Measurements from ENCODE around the gene CLTA. TPM values are rescaled to one million over a fixed set of nuclear protein-coding genes. Genes with fewer than 3 reads are reported as not detected.

CLTA gene
- total RNA-seq, 1 experiment from 2014 or later: 760 TPM

- in situ Hi-C loops (cut with HindIII; ENCODE audit: low pct_unique_long_range_greater_than_20kb, low sequenced_read_pairs) (no loop called here), intact Hi-C loops (cut with micrococcal nuclease; ENCODE audit: unreplicated experiment) (no loop called here)
- ChIA-PET POLR2A (no interaction called here), CTCF (no interaction called here)
- BruUV-seq (replicated peaks): no TSS peak
- ATAC-seq (no peak), DNase-seq (ENCODE audit: low read depth, low spot score) (no peak)
- H3K4me1 ChIP-seq (ENCODE audit: control insufficient read depth, insufficient read depth, low read length): peaks cover 30% of the 10 kb centered on the region
- H3K27ac ChIP-seq (ENCODE audit: low read length): no peak overlapping the region
- H3K4me3 ChIP-seq (ENCODE audit: low read depth in 2 of 2, low read length in 2 of 2): 0 out of 4 replicates have a peak overlapping the region, but pooled peaks of 1 of the 2 experiments have one; percentile 9
- TF ChIP-seq SIN3A (IDR thresholded peaks at IDR 0.05; ENCODE audit: borderline replicate concordance, insufficient read depth, low read depth, low read length) (no peak), POLR2AphosphoS5 (IDR thresholded peaks at IDR 0.05; ENCODE audit: low read depth, low read length) (no peak), TCF7L2 (IDR thresholded peaks at IDR 0.05; ENCODE audit: low read depth, low read length) (no peak)
- TF ChIP-seq, protein P1, sequence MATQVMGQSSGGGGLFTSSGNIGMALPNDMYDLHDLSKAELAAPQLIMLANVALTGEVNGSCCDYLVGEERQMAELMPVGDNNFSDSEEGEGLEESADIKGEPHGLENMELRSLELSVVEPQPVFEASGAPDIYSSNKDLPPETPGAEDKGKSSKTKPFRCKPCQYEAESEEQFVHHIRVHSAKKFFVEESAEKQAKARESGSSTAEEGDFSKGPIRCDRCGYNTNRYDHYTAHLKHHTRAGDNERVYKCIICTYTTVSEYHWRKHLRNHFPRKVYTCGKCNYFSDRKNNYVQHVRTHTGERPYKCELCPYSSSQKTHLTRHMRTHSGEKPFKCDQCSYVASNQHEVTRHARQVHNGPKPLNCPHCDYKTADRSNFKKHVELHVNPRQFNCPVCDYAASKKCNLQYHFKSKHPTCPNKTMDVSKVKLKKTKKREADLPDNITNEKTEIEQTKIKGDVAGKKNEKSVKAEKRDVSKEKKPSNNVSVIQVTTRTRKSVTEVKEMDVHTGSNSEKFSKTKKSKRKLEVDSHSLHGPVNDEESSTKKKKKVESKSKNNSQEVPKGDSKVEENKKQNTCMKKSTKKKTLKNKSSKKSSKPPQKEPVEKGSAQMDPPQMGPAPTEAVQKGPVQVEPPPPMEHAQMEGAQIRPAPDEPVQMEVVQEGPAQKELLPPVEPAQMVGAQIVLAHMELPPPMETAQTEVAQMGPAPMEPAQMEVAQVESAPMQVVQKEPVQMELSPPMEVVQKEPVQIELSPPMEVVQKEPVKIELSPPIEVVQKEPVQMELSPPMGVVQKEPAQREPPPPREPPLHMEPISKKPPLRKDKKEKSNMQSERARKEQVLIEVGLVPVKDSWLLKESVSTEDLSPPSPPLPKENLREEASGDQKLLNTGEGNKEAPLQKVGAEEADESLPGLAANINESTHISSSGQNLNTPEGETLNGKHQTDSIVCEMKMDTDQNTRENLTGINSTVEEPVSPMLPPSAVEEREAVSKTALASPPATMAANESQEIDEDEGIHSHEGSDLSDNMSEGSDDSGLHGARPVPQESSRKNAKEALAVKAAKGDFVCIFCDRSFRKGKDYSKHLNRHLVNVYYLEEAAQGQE (IDR thresholded peaks at IDR 0.05; ENCODE audit: insufficient read depth in 1 of 2, low read depth in 2 of 2, low read length in 1 of 2): no peak
- TF ChIP-seq, protein P2, sequence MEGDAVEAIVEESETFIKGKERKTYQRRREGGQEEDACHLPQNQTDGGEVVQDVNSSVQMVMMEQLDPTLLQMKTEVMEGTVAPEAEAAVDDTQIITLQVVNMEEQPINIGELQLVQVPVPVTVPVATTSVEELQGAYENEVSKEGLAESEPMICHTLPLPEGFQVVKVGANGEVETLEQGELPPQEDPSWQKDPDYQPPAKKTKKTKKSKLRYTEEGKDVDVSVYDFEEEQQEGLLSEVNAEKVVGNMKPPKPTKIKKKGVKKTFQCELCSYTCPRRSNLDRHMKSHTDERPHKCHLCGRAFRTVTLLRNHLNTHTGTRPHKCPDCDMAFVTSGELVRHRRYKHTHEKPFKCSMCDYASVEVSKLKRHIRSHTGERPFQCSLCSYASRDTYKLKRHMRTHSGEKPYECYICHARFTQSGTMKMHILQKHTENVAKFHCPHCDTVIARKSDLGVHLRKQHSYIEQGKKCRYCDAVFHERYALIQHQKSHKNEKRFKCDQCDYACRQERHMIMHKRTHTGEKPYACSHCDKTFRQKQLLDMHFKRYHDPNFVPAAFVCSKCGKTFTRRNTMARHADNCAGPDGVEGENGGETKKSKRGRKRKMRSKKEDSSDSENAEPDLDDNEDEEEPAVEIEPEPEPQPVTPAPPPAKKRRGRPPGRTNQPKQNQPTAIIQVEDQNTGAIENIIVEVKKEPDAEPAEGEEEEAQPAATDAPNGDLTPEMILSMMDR (IDR thresholded peaks at IDR 0.05): no peak
- H3K27me3 ChIP-seq (ENCODE audit: control insufficient read depth, insufficient read depth, low read length): no peaks in the 10 kb centered on the region
- H3K9me3 ChIP-seq (ENCODE audit: control insufficient read depth, insufficient read depth, low read depth, low read length): no peaks in the 10 kb centered on the region
- H3K36me3 ChIP-seq (ENCODE audit: control insufficient read depth, insufficient read depth, low read length): peaks cover 23% of the 10 kb centered on the region
Measured at GRCh38 chr9:36194326-36195000, 3.7 kb downstream of the CLTA start.

DNA sequence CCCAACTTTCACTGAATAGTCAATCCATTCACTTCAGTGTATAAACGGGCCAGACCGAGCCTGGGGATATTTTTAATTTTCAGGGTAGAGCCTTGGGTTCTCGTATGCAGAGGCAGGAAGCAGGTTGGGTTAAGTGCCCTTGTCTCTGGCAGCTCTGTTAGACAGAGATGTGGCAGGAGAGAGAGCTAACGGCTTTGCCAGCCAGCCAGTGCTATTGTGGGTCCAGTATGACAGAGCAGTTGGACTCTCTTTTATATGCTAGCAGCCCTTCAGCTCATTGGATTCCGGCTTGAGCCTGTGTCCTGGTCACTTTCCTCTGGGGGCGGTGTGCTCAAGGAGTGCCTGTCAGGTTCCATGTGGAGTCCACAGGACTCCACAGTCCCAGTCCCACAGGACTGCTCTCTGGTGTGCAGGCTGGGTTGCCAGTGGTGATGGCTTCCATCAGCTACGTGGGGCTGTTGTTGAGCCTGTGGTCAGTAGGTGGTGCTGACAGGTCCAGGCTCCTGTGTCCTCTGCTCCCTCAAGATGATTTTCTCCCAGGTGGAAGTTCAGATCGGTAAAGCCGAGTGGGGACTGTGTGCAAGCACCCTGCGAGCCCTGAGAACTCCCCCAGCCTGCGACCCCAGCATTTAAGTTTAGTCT, 14.3 kb downstream of the CLTA start:
- intact Hi-C loops (cut with micrococcal nuclease; ENCODE audit: unreplicated experiment): no loop called here
- Histone ChIP-seq H3K4me1 (ENCODE audit: control insufficient read depth, insufficient read depth, low read length) (peaks cover 11% of the 10 kb centered on the region; the same call in 1 of the 2 replicates), H3K27me3 (ENCODE audit: control insufficient read depth, insufficient read depth, low read length) (no peaks in the 10 kb centered on the region), H3K4me3 (ENCODE audit: low read depth in 2 of 2, low read length in 2 of 2) (no peak overlapping the region), H3K27ac (ENCODE audit: low read length) (no peak overlapping the region), H3K36me3 (ENCODE audit: control insufficient read depth, insufficient read depth, low read length) (peaks cover 79% of the 10 kb centered on the region), H3K9me3 (ENCODE audit: control insufficient read depth, insufficient read depth, low read depth, low read length) (no peaks in the 10 kb centered on the region)
- BruUV-seq (replicated peaks): no TSS peak
- peak; percentile 84 for ATAC-seq
- CTCF ChIA-PET: interaction anchor here (1.2 kb wide), 1 partner anchor 13 kb away, joined by 4 read pairs; no protein-coding TSS in a partner anchor
- TF ChIP-seq TCF7L2 (IDR thresholded peaks at IDR 0.05; ENCODE audit: low read depth, low read length) (no peak), POLR2AphosphoS5 (IDR thresholded peaks at IDR 0.05; ENCODE audit: low read depth, low read length) (no peak), SIN3A (IDR thresholded peaks at IDR 0.05; ENCODE audit: borderline replicate concordance, insufficient read depth, low read depth, low read length) (no peak)
- TF ChIP-seq, protein P2 (IDR thresholded peaks at IDR 0.05): no peak
- TF ChIP-seq, protein P1 (IDR thresholded peaks at IDR 0.05; ENCODE audit: insufficient read depth in 1 of 2, low read depth in 2 of 2, low read length in 1 of 2): no peak
- no peak for DNase-seq (ENCODE audit: low read depth, low spot score)
- in situ Hi-C loops (cut with HindIII; ENCODE audit: low pct_unique_long_range_greater_than_20kb, low sequenced_read_pairs): no loop called here
- POLR2A ChIA-PET: no interaction called here
